HUES64 (cell line): Measurements from ENCODE around the gene CLASP1.
"Not testable (repeated sequence)": the region's sequence is repeated elsewhere in the genome, so short reads cannot be mapped to it uniquely, and the experiment has no call there.

Experiments used
- H3K27ac ChIP-seq: 2 replicates; pipeline ENCODE4 v1.7.0; 2013; ENCODE audit warnings: low read depth, low read length, inconsistent platforms
- H3K27me3 ChIP-seq: 2 replicates; pipeline ENCODE4 v1.6.1; 2013; ENCODE audit warnings: mild to moderate bottlenecking, low read length; ENCODE audit not compliant: insufficient read depth
- H3K36me3 ChIP-seq: 2 replicates; pipeline ENCODE4 v1.6.1; 2013; ENCODE audit warnings: mild to moderate bottlenecking, low read length; ENCODE audit not compliant: insufficient read depth
- H3K4me1 ChIP-seq: 2 replicates; pipeline ENCODE4 v1.6.1; 2013; ENCODE audit warnings: mild to moderate bottlenecking, low read length, moderate library complexity; ENCODE audit not compliant: insufficient read depth
- H3K4me3 ChIP-seq: 2 replicates; pipeline ENCODE4 v1.5.1; 2013; ENCODE audit warnings: mild to moderate bottlenecking, low read length, moderate library complexity
- H3K9ac ChIP-seq: 2 replicates; pipeline ENCODE4 v1.6.1; 2013; ENCODE audit warnings: mild to moderate bottlenecking, low read depth, low read length
- H3K9me3 ChIP-seq: 2 replicates; pipeline ENCODE4 v1.6.1; 2013; ENCODE audit warnings: low read depth, low read length; ENCODE audit not compliant: insufficient read depth
- WGBS: fragments of 150-250, 120-280 bp; methylation state at CpG from one replicate; pipeline ENCODE4 v1.1.7; 2013; ENCODE audit warnings: missing lambda C conversion rate; 5-methylcytosine and 5-hydroxymethylcytosine counted together

Gene CLASP1

DNA sequence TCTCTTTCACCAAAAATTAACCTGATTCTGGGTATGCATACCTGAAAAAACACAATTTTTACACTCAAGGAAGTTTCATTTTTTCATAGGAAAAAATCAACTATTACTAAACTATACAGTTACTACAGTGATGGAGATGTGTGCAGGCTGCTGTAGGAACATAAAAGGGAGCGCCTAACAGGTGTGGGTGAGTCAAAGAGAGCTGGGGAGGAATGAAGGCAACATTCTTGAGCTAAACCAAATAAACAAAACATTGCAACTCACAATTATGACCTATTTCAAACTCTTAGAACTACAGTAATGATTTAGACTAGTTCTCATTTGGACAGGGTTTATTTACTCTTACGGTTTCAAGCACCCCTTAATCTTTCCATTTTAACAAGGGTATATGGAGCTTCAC is 13.4 kb upstream of the CLASP1 start:
- H3K4me1 ChIP-seq = peaks cover 16% of the 10 kb centered on the region
- H3K27ac ChIP-seq = no peak overlapping the region
- 100% methylated on average over 1 of the region's 2 CpGs for WGBS
- no peaks in the 10 kb centered on the region for H3K36me3 ChIP-seq
- no peaks in the 10 kb centered on the region for H3K9me3 ChIP-seq
- no peak overlapping the region for H3K9ac ChIP-seq
- H3K4me3 ChIP-seq = no peak overlapping the region
- no peaks in the 10 kb centered on the region for H3K27me3 ChIP-seq

DNA sequence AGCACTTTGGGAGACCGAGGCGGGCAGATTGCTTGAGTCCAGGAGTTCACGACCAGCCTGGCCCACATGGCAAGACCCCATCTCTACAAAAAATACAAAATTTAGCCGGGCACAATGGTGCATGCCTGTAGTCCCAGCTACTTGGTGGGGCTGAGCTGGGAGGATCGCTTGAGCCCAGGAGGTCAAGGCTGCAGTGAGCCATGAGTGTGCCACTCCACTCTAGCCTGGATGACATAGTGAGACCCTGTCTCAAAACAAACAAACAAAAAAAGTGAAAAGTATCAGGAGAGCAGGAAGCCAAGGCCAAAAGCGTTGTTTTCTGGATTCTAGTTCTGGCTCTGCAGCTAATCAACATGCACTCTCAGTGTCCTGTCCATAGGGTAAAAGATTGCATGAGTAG is 10.7 kb upstream of the CLASP1 start:
- WGBS = 88% methylated on average over 6 of the region's 6 CpGs
- H3K4me1 ChIP-seq = peaks cover 9% of the 10 kb centered on the region
- H3K27me3 ChIP-seq = no peaks in the 10 kb centered on the region
- H3K36me3 ChIP-seq = no peaks in the 10 kb centered on the region
- H3K4me3 ChIP-seq = no peak overlapping the region
- no peaks in the 10 kb centered on the region for H3K9me3 ChIP-seq
- no peak overlapping the region for H3K9ac ChIP-seq
- H3K27ac ChIP-seq = no peak overlapping the region

DNA sequence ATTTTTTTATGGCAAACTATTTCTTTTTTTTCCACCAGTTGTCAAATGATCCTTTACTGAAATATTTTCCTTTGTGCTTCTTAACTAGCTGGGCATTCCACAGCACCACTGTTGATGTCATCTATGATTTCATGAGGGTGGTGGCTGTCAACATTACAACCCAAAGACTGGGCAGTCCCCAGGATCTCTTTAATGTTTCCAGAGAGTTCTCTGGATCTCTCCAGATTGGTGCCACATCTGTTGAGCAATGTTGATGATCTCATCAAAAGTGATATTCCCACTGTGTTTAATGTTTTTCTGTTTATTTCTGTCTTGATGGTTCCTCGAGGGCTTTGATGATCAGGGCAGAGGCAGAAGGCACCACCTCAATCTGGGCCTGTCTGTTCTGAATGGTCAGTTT is 9.1 kb upstream of the CLASP1 start:
- not testable (repeated sequence) for H3K4me3 ChIP-seq, H3K36me3 ChIP-seq, H3K27ac ChIP-seq, H3K9ac ChIP-seq, H3K9me3 ChIP-seq, H3K4me1 ChIP-seq, H3K27me3 ChIP-seq
- 94% methylated on average over 1 of the region's 1 CpG for WGBS

DNA sequence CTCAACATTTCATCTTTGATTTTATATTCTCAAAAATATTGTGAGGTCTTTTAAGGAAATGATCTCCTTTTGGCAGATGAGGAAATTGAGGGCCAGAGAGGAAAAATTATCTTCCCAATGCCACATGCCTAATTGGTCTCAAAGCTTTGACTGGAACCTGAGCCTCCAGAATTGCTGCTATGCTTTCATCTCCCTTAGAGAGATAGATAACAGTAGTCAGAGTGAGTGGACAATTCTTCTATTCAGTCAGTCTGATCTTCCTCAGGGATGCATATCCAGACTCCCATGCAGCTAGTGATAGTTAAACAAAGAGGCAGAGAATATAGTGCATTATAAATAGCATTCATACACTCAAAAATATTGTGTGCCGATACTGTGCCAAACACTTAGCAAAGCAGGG is 3.8 kb upstream of the CLASP1 start:
- H3K9ac ChIP-seq = no peak overlapping the region

DNA sequence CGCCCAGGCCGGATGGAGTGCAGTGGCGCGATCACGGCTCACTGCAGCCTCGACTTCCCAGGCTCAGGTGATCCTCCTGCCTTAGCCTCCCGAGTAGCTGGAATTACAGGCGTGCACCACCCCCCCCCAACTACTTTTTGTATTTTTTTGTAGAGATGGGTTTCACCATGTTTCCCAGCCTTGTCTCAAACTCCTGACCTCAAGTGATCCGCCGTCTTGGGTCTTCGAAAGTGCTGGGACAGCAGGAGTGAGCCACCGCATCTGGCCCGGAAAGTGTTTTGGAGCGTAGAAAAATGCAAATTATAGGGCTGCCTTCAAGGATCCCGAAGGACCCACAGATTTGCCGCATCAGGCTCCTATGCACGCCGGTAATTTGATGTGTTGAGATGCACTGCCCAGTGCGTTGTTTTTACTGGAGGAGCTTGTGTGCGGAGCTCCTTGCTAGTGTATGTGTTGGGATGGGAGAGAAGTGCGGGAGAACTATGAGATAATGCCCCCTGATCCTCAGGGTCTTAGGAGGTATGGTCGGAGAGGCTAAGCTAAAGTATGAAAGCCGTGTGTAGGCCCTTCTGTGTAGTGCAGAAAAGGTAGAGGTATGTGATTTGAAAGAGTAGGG is 1.2 kb upstream of the CLASP1 start:
- no peaks in the 10 kb centered on the region for H3K9me3 ChIP-seq
- H3K27me3 ChIP-seq = no peaks in the 10 kb centered on the region
- H3K9ac ChIP-seq = peak overlapping the region; percentile 85
- peaks cover 14% of the 10 kb centered on the region for H3K4me1 ChIP-seq
- WGBS = 2% methylated on average over 22 of the region's 23 CpGs
- peak overlapping the region; percentile 84 for H3K27ac ChIP-seq
- no peaks in the 10 kb centered on the region for H3K36me3 ChIP-seq
- peak overlapping the region; percentile 80 for H3K4me3 ChIP-seq

More for the DNA sequence above, 3.8 kb upstream of the CLASP1 start:
- no CpG with 5 or more reads among the region's 1 CpG for WGBS
- H3K27ac ChIP-seq = no peak overlapping the region
- H3K9me3 ChIP-seq = no peaks in the 10 kb centered on the region
- H3K4me1 ChIP-seq = peaks cover 8% of the 10 kb centered on the region
- no peaks in the 10 kb centered on the region for H3K36me3 ChIP-seq
- H3K27me3 ChIP-seq = no peaks in the 10 kb centered on the region
- H3K4me3 ChIP-seq = no peak overlapping the region

DNA sequence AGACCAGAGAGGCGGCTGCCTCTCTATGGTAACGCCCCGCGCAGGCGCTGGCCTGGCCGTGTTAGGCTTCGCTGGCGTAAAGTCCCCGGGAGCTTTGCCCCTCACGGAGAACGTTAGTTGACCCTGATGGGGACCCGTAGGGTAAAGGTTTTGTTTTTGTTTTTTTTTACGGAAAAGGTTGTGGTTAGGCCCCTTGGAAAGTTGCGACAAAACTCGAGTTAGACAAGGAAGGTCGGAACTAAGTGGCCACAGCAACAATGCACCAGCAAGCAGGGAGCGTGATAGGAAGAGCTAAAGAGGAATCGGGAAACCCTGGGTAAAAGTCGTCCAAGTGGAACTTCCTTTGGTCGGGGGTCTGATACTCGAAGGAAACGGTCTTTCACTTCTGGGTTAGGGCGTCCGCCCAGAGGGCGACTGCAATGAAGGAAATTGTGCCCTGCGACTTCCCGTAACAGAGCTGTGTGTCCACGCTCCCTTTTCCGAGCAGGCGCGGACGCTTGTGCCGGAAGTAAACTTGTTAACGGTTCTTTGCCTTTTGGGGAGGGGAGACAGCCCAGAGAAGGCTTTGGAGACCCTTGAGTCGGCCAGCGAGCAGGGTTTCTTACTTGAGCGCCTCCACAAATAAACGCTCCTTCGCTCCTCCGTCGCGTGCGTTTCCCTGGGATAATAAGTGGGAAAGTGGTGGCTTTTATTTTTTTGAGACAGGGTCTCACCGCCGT is 493 bp upstream of the CLASP1 start:
- under 1% methylated on average over 45 of the region's 45 CpGs for WGBS
- Histone ChIP-seq H3K27ac (peak overlapping the region; percentile 84), H3K9ac (peak overlapping the region; percentile 85), H3K27me3 (no peaks in the 10 kb centered on the region), H3K9me3 (no peaks in the 10 kb centered on the region), H3K4me1 (peaks cover 14% of the 10 kb centered on the region), H3K4me3 (peak overlapping the region; percentile 80), H3K36me3 (no peaks in the 10 kb centered on the region)

DNA sequence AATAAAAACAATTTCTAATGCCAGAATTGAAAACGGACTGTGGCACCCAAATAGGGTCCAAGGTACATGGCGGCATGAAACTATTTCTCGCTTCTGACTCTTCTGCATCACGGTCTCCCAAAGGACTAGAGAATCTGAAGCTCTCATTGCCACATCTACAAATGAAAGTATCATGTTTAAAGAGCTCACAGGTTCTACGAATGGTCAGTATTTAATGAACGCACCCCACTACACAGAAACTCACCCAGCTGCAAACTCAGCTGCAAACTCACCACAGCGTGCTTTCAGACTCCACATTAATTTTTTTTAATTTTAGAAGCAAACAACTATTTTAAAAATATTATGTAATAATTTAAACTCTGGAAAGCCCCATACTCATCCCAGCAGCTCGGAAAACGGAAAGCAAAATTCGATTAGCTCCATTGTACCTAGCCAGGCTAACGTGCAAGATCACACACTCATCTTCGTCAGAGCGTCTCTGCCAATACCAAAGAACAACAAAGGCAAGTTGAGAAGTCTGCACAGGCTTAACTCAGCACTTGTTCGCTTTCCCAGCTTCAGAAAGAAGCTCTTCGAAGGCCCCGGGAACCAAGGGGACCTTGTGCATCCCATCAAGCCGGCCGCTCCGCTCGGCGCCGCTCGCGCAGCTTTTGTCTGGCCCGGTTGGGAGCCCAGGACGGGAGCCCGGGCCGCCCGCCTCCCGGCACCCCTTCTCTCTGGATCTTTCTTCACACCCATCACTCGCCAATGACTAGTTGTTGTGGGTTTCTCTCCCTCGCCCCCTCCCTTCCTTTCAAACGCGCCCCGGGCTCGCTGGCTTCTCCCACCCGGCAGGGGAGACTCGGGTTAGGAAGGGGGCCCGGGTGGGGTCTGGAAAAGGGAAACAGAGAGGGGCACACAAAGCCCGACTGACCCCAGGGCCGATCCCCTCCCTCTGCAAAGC is 785 bp downstream of the CLASP1 start:
- Histone ChIP-seq H3K4me1 (peaks cover 14% of the 10 kb centered on the region), H3K27ac (peak overlapping the region; percentile 77), H3K9me3 (no peaks in the 10 kb centered on the region), H3K4me3 (peak overlapping the region; percentile 80), H3K27me3 (no peaks in the 10 kb centered on the region), H3K36me3 (no peaks in the 10 kb centered on the region), H3K9ac (peak overlapping the region; percentile 90)
- WGBS = 1% methylated on average over 39 of the region's 41 CpGs

DNA sequence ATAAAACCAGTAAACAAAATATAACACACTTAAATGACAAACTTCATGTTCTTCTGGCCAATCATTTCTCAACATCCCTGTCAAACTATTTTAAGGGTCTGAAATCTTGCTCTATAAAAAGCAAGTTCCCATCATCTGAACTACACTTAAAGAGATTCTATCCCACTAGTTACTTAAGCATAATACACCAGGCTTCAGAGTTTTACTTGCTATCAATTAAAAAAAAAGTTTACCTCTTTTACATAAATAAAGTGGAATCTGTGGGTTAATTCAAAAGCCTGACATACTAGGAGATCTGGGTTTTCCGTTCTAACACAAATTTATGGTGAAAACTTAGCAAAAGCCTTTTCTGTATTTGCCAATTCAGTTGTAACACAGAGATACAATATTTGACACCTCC is 1.9 kb downstream of the CLASP1 start:
- Histone ChIP-seq H3K9ac (no peak overlapping the region), H3K36me3 (0 out of 2 replicates have a peak, but pooled peaks cover 4% of the 10 kb centered on the region), H3K4me3 (peak overlapping the region; percentile 80), H3K4me1 (peaks cover 14% of the 10 kb centered on the region), H3K9me3 (no peaks in the 10 kb centered on the region), H3K27ac (no peak overlapping the region), H3K27me3 (no peaks in the 10 kb centered on the region)
- 93% methylated on average over 1 of the region's 1 CpG for WGBS

DNA sequence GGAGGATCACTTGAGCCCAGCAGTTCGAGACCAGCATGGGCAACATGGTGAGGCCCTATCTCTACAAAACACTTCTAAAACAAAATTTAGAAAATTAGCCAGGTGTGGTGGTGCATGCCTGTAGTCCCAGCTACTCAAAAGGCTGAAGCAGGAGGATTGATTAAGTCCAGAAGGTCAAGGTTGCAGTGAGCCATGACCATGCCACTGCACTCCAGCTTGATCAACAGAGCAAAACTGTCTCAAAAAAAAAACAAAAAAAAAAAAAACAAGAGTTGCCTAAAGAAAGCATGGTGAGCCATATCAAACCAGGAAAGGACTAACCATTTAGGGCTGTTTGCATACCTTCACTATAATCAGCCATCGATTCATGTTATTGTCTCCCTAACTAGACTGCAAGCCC is 4.5 kb downstream of the CLASP1 start:
- Histone ChIP-seq H3K9ac (no peak overlapping the region), H3K27ac (no peak overlapping the region)

DNA sequence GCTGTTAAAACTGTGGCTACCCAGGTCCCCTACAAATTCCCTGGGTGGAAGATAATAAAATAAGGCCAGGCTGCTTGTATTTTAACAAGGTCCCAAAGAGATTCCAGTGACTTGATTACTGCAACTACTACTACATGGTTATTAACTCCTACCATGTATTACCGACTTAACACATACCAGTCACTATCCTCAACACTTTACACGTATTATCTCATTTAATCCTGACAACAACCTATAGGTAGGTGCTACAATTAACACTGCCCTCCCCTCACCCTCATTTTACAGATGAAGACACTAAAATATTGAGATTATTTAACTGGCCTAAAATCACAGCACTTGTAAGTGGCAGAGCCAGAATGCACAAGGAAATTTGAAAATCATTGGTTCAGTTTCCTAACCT is 5.4 kb downstream of the CLASP1 start:
- no peak overlapping the region for H3K27ac ChIP-seq
- peaks cover 12% of the 10 kb centered on the region; the same call in 1 of the 2 replicates for H3K36me3 ChIP-seq
- 92% methylated on average over 2 of the region's 2 CpGs for WGBS
- no peak overlapping the region for H3K9ac ChIP-seq
- H3K4me3 ChIP-seq = no peak overlapping the region
- peaks cover 3% of the 10 kb centered on the region; the same call in 1 of the 2 replicates for H3K9me3 ChIP-seq
- H3K27me3 ChIP-seq = no peaks in the 10 kb centered on the region
- H3K4me1 ChIP-seq = peaks cover 6% of the 10 kb centered on the region

More for the DNA sequence above, 4.5 kb downstream of the CLASP1 start:
- Histone ChIP-seq H3K27me3 (no peaks in the 10 kb centered on the region), H3K9me3 (peaks cover under 1% of the 10 kb centered on the region; the same call in 1 of the 2 replicates), H3K4me3 (no peak overlapping the region), H3K36me3 (0 out of 2 replicates have a peak, but pooled peaks cover 7% of the 10 kb centered on the region), H3K4me1 (peaks cover 6% of the 10 kb centered on the region)
- WGBS = 99% methylated on average over 2 of the region's 2 CpGs
